GM21737 (cell line): Measurements from ENCODE around the gene BLMH.
"Not testable (repeated sequence)": the region's sequence is repeated elsewhere in the genome, so short reads cannot be mapped to it uniquely, and the experiment has no call there.

Experiments
- ATAC-seq: cut with Tn5 transposase; IDR thresholded peaks from one replicate; pipeline ENCODE4 v1.9.1; 2021; ENCODE audit warnings: mild to moderate bottlenecking, moderate library complexity; ENCODE audit not compliant: unreplicated experiment

BLMH gene

GRCh38 chr17:30207655-30208054 lies 84.1 kb downstream of the BLMH start:
- ATAC-seq, result no peak

GRCh38 chr17:30203471-30203981 lies 88.2 kb downstream of the BLMH start:
- no peak for ATAC-seq

DNA sequence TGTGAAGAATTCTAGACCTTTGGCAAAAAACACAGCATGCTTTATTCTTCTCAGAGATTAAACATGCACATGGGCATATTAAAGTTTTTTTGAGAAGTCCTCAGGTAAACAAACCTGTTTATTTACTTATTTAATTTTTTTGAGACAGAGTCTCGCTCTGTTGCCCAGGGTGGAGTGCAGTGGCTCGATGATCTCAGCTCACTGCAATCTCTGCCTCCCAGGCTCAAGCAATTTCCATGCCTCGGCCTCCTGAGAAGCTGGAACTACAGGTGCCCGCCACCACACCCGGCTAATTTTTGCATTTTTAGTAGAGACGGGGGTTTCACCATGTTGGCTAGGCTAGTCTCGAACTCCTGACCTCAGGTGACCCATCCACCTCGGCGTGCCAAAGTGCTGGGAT lies 91.1 kb downstream of the BLMH start:
- not testable (repeated sequence) for ATAC-seq

- no peak for ATAC-seq
Measured at GRCh38 chr17:30200106-30200505, 91.6 kb downstream of the BLMH start.

GRCh38 chr17:30199600-30199999 lies 92.1 kb downstream of the BLMH start:
- ATAC-seq, result no peak
